Subcutaneous preadipocyte (primary cell): ENCODE measurements around the gene TMEM141. TPM values are rescaled to one million over a fixed set of nuclear protein-coding genes. Genes with fewer than 3 reads are reported as not detected.

Source experiments
- small RNA-seq: library from RNA; depleted of rRNA; stranded (forward); fragments of <200 nt; gene quantifications from one replicate; pipeline ENCODE3, GENCODE V24; 2012
- total RNA-seq: library from RNA; depleted of rRNA; stranded (reverse); fragments of >200 nt; gene quantifications from 2 replicates; pipeline ENCODE4 v1.2.3, GENCODE V29; 2012

Gene TMEM141
- 31.3 and 40.8 TPM in 2 replicates for total RNA-seq

GRCh38 chr9:136790640-136791515 is at the start of gene TMEM141:
TMEM141 (plus strand) TSS chr9:136791344; CDS start chr9:136791371, 27 bp downstream.

GRCh38 chr9:136742591-136743391 is 48.4 kb upstream of the TMEM141 start, which contains the start of gene LCN10:
LCN10 (minus strand) TSS chr9:136742940; CDS start chr9:136742903, 37 bp downstream.

GRCh38 chr9:136748201-136748600 is 42.9 kb upstream of the TMEM141 start, which contains the start of gene LCN6:
LCN6 (minus strand) TSS chr9:136748525; CDS start chr9:136748483, 42 bp downstream.

GRCh38 chr9:136764301-136764891 is 26.7 kb upstream of the TMEM141 start, which contains the start of gene LCN15:
LCN15 (minus strand) TSS chr9:136764518; CDS start chr9:136764488, 30 bp downstream.

DNA sequence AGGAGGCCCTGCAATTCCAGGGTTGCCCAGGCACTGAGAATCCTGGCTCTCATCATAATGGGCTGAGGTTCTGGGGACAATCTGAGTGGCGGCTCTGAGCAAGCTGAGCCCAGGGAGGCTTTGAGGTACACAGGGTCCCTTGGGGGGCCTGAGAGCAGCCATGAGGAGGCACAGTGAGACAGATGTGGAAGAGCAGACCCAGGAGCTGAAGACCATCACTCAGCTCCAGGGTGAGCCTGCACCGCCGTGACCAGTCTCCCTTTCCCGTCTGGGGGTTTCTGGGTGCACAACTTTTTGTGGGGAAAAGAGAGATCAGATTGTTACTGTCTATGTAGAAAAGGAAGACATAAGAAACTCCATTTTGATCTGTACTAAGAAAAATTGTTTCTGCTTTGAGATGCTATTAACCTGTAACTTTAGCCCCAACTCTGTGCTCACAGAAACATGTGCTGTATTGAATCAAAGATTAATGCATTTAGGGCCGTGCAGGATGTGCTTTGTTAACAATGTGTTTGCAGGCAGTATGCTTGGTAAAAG is 5.2 kb downstream of the TMEM141 start, which contains the start of gene CCDC183:
Gene CCDC183 (plus strand): TSS at position 101 of the 537 bp plus-strand sequence. CDS start 60 bp downstream, at position 161.

GRCh38 chr9:136807281-136808074 is 16.3 kb downstream of the TMEM141 start, which contains the start of gene RABL6:
RABL6 (plus strand) TSS chr9:136807948; CDS start chr9:136808197, 249 bp downstream.

DNA sequence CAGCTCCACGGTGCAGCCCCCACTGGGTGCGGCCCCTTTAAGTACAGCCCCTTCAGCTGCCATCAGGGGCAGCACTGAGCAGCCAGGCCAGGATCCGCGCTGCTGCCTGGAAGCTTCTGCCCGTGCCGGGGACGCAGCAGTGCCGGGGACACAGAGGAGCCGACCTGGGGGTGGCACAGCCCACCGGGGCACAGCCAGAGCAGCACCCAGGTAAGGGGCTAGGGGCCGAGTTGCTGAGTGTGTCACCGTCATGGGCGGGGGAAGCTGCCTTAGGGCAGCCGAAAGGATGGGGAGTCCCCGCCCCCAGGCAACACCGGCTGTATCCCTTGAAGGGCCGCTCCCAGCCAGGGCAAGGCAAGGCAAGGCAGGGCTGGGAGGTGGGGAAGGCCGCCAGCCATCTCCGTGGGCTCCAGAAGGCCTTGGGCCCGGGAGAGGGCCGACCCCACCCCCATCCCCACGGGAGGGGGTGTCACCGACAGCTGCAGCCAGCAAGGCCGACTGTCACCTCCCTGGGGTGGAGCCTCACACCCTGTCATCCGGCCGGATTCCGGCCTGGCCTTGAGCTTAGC is 51.3 kb downstream of the TMEM141 start, which contains the start of gene AJM1:
Gene AJM1 (plus strand): TSS at position 99 of the 569 bp plus-strand sequence. CDS start 1,937 bp downstream, outside the sequence.

Small RNA genes lying within 50 kb of the gene (small RNA-seq; reads per million reads assigned to genes)
- not detected for gene AL355987.2
- gene ATP6V1G1P3: not detected
- gene MIR4292: not detected
- not detected for gene MIR6722

Other genes starting within 250 kb of the TMEM141 start
- 7.7 and 13.1 TPM in 2 replicates for gene NOTCH1, start 245.3 kb upstream of the TMEM141 start, total RNA-seq
- gene EGFL7, start 128.4 kb upstream of the TMEM141 start, total RNA-seq: 2.6 and 8.8 TPM in 2 replicates
- 34.4 and 39.7 TPM in 2 replicates for gene AGPAT2, start 103.9 kb upstream of the TMEM141 start, total RNA-seq
- under 0.01 TPM in 1 of 2 replicates, not detected in the other for gene DIPK1B, start 78.8 kb upstream of the TMEM141 start, total RNA-seq
- under 0.01 TPM in 1 of 2 replicates, not detected in the other for gene LCN10, start 48.4 kb upstream of the TMEM141 start, total RNA-seq
- gene LCN6, start 42.8 kb upstream of the TMEM141 start, total RNA-seq: not detected in 2 replicates
- gene LCN8, start 33.1 kb upstream of the TMEM141 start, total RNA-seq: not detected in 2 replicates
- gene LCN15, start 26.8 kb upstream of the TMEM141 start, total RNA-seq: not detected in 2 replicates
- gene CCDC183, start 5.0 kb downstream of the TMEM141 start, total RNA-seq: 0.20 and 0.37 TPM in 2 replicates
- 44.5 and 80.5 TPM in 2 replicates for gene RABL6, start 16.6 kb downstream of the TMEM141 start, total RNA-seq
- gene AJM1, start 51.1 kb downstream of the TMEM141 start, total RNA-seq: 0.73 and 0.98 TPM in 2 replicates
- 44.0 and 77.5 TPM in 2 replicates for gene PHPT1, start 58.1 kb downstream of the TMEM141 start, total RNA-seq
- gene MAMDC4, start 61.0 kb downstream of the TMEM141 start, total RNA-seq: 0.73 and 1.8 TPM in 2 replicates
- 107 and 187 TPM in 2 replicates for gene EDF1, start 75.0 kb downstream of the TMEM141 start, total RNA-seq
- gene TRAF2, start 95.2 kb downstream of the TMEM141 start, total RNA-seq: 9.2 and 10.8 TPM in 2 replicates
- 125 TPM in 2 replicates for gene FBXW5, start 153.4 kb downstream of the TMEM141 start, total RNA-seq
- not detected in 2 replicates for gene C8G, start 153.9 kb downstream of the TMEM141 start, total RNA-seq
- gene LCN12, start 160.9 kb downstream of the TMEM141 start, total RNA-seq: not detected in 2 replicates
- gene PTGDS, start 186.2 kb downstream of the TMEM141 start, total RNA-seq: 0.59 and 4.8 TPM in 2 replicates
- gene LCNL1, start 191.6 kb downstream of the TMEM141 start, total RNA-seq: under 0.01 and 0.37 TPM in 2 replicates
- gene PAXX, start 201.1 kb downstream of the TMEM141 start, total RNA-seq: 13.9 and 14.3 TPM in 2 replicates
- gene CLIC3, start 205.2 kb downstream of the TMEM141 start, total RNA-seq: 0.20 and 0.73 TPM in 2 replicates
- gene ABCA2, start 236.9 kb downstream of the TMEM141 start, total RNA-seq: 15.4 and 19.5 TPM in 2 replicates
- gene FUT7, start 240.7 kb downstream of the TMEM141 start, total RNA-seq: not detected in 2 replicates